HepG2 (cell line): ENCODE data around the gene ZSWIM9. TPM values are rescaled to one million over a fixed set of nuclear protein-coding genes. Genes with fewer than 3 reads are reported as not detected.

Source experiments
- KDM6A ChIP-seq: IDR thresholded peaks from 2 replicates; pipeline ENCODE4 v1.6.1; 2016; ENCODE audit warnings: low read depth
- NR2C2 ChIP-seq: sonication (generic); formaldehyde crosslinking; IDR thresholded peaks from 2 replicates; pipeline ENCODE4 v1.4.0; 2020; ENCODE audit warnings: missing genetic modification reagents, mild to moderate bottlenecking, moderate library complexity, borderline replicate concordance
- NRL ChIP-seq: sonication (generic); formaldehyde crosslinking; IDR thresholded peaks from 2 replicates; pipeline ENCODE4 v1.5.0; 2020; ENCODE audit warnings: missing genetic modification reagents, mild to moderate bottlenecking, moderate library complexity, borderline replicate concordance
- RBFOX2 ChIP-seq: fragments of 200-400 bp; formaldehyde crosslinking; IDR thresholded peaks from 2 replicates; pipeline ENCODE4 v1.6.1; 2017; ENCODE audit warnings: low read depth, mild to moderate bottlenecking, low read length
- REXO4 ChIP-seq: sonication (generic); formaldehyde crosslinking; IDR thresholded peaks from 2 replicates; pipeline ENCODE4 v1.8.0; 2022; ENCODE audit warnings: missing genetic modification reagents, mild to moderate bottlenecking, borderline replicate concordance
- RFX3 ChIP-seq: IDR thresholded peaks from 2 replicates; pipeline ENCODE4 v1.6.1; 2016; ENCODE audit warnings: missing biosample characterization, missing genetic modification reagents
- RFXANK ChIP-seq: IDR thresholded peaks from 2 replicates; pipeline ENCODE4 v1.6.1; 2016
- ZBTB3 ChIP-seq: sonication (generic); formaldehyde crosslinking; IDR thresholded peaks from 2 replicates; pipeline ENCODE4 v1.4.0; 2020; ENCODE audit warnings: low read depth, mild to moderate bottlenecking, moderate library complexity, missing genetic modification reagents, borderline replicate concordance
- ZNF484 ChIP-seq: sonication (generic); formaldehyde crosslinking; IDR thresholded peaks from 2 replicates; pipeline ENCODE4 v1.5.1; 2020; ENCODE audit warnings: mild to moderate bottlenecking, low read depth, missing genetic modification reagents, borderline replicate concordance
- polyA plus RNA-seq, 8 experiments: library from polyadenylated mRNA; depleted of rRNA in 3 of 8; stranded (reverse) in 7 of 8; unstranded in 1 of 8; fragments of >200 nt; fragmentation: Illumina TruSeq in 4 of 8; extraction: Trizol in 4 of 8; gene quantifications; 2 replicates each; pipeline versions ENCODE4 v1.2.1 to v1.2.3, GENCODE V29; 2011 to 2016; ENCODE audit warnings: low read depth in 4 of 8, missing spikeins in 1 of 8, mixed read lengths in 1 of 8; ENCODE audit not compliant: insufficient read depth in 1 of 8
- total RNA-seq, 5 experiments: library from RNA; depleted of rRNA; stranded (reverse); fragments of >200 nt; fragmentation: Illumina TruSeq; extraction: Trizol; gene quantifications; 2 replicates each; pipeline ENCODE4 v1.2.3, GENCODE V29; 2016; ENCODE audit warnings: low read depth in 1 of 5
- TF ChIP-seq, protein P1 (sequence below): sonication (generic); formaldehyde crosslinking; IDR thresholded peaks from 2 replicates; pipeline ENCODE4 v1.5.0; 2020; ENCODE audit warnings: mild to moderate bottlenecking, missing genetic modification reagents
- TF ChIP-seq, protein P2 (sequence below): sonication (generic); formaldehyde crosslinking; IDR thresholded peaks from 2 replicates; pipeline ENCODE4 v1.5.1; 2020; ENCODE audit warnings: missing genetic modification reagents, mild to moderate bottlenecking, borderline replicate concordance
- TF ChIP-seq, protein P3 (sequence below): IDR thresholded peaks from 2 replicates; pipeline ENCODE4 v1.6.1; 2016; ENCODE audit warnings: missing genetic modification reagents, missing compliant biosample characterization

ZSWIM9 gene
- total and polyA plus RNA-seq, 2 of the 13 experiments (the other 11 are each of a cell fraction or from before 2014, with no cell fraction given): 0.18 to 1.1 TPM

DNA sequence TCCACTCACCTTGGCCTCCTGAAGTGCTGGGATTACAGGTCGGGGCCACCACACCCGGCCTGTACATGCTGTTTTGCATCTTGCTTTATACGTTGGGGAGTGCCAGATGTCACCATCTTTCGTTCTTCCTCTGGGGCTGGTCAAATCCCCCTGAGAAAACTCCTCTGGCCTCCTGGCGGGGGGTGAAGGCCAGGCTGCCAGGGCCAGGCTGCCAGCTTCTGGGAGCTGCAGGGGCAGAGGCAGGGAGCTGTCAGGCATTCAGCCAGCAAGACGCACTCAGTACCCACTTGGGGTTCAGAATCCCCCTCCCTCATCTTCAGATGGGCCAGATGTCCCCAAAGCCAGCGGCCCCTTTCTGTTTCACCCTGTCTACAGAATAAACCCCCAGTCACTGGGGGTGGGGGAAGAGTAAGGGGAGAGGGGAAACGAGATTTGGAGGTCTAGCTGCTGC lies 16.1 kb downstream of the ZSWIM9 start (continued):
- TF ChIP-seq NR2C2: no peak
- no peak for TF ChIP-seq RFXANK (CRISPR knock-in tag)
- TF ChIP-seq RBFOX2: no peak
- TF ChIP-seq ZNF484 (CRISPR knock-in tag): no peak
- TF ChIP-seq, protein P1, sequence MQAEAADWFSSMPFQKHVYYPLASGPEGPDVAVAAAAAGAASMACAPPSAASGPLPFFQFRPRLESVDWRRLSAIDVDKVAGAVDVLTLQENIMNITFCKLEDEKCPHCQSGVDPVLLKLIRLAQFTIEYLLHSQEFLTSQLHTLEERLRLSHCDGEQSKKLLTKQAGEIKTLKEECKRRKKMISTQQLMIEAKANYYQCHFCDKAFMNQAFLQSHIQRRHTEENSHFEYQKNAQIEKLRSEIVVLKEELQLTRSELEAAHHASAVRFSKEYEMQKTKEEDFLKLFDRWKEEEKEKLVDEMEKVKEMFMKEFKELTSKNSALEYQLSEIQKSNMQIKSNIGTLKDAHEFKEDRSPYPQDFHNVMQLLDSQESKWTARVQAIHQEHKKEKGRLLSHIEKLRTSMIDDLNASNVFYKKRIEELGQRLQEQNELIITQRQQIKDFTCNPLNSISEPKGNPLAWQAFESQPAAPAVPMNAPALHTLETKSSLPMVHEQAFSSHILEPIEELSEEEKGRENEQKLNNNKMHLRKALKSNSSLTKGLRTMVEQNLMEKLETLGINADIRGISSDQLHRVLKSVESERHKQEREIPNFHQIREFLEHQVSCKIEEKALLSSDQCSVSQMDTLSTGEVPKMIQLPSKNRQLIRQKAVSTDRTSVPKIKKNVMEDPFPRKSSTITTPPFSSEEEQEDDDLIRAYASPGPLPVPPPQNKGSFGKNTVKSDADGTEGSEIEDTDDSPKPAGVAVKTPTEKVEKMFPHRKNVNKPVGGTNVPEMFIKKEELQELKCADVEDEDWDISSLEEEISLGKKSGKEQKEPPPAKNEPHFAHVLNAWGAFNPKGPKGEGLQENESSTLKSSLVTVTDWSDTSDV (CRISPR knock-in tag): no peak
- TF ChIP-seq KDM6A (CRISPR knock-in tag): no peak
- TF ChIP-seq, protein P2, sequence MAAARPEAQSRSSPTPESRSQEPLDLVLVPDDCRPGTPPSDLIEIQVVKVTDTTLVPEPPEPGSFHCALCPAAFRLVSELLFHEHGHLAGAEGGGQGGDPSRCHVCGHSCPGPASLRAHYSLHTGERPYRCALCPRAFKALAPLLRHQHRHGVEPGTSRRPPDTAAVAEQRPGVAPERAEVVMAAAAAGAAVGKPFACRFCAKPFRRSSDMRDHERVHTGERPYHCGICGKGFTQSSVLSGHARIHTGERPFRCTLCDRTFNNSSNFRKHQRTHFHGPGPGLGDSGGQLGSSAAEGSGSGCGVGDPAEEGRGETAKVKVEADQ: no peak
- TF ChIP-seq ZBTB3 (CRISPR knock-in tag): no peak
- no peak for TF ChIP-seq RFX3 (CRISPR knock-in tag)
- no peak for TF ChIP-seq REXO4 (CRISPR knock-in tag)
- TF ChIP-seq, protein P3, sequence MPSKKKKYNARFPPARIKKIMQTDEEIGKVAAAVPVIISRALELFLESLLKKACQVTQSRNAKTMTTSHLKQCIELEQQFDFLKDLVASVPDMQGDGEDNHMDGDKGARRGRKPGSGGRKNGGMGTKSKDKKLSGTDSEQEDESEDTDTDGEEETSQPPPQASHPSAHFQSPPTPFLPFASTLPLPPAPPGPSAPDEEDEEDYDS (CRISPR knock-in tag): no peak
- TF ChIP-seq NRL: no peak
